ENCODE data around the gene MAOA.

DNA sequence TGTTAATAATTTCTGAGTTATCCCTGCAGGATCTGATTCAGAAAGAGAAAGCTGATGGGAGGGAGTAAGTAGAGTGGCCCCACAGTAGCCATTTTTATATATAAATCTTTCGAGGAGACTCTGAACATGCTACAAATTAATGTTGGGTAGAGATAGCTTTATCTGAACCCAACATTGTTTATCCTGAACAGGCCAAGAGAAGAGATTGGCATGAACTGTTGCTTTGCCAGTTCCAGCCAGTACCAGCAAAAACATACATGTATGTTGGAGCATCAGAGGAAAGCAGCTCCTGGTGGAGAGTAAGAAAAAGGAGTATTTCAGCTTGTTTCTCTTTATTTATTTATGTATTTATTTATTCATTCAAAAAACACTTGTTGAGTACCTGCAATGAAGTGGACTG, 1.6 kb downstream of the MAOA start:
- TF ChIP-seq EZH2 (IDR thresholded peaks at IDR 0.05; ENCODE audit: insufficient read depth, poor library complexity, severe bottlenecking) (no peak), EZH2phosphoT487 (IDR thresholded peaks at IDR 0.05; ENCODE audit: insufficient read depth, low read depth) (no peak)
